Ovary (tissue), 3 donors: ENCODE results near the gene TTLL10.

Source experiments
- POLR2A ChIP-seq: fragments of 450-650 bp; IDR thresholded peaks from one replicate; pipeline ENCODE4 v1.6.1; 2017; ENCODE audit warnings: antibody characterized with exemption, mild to moderate bottlenecking, moderate library complexity
- TF ChIP-seq, protein P1 (sequence below), 3 donors: fragments of 450-650 bp in 2 of 3; fragments of 200-600 bp in 1 of 3; IDR thresholded peaks; one replicate each; pipeline versions ENCODE4 v1.5.1 to v1.8.0; 2016 to 2022; ENCODE audit warnings: antibody characterized with exemption in 3 of 3, mild to moderate bottlenecking in 1 of 3
- donor health status: DM: no; HTN: no; CAD: no.

DNA sequence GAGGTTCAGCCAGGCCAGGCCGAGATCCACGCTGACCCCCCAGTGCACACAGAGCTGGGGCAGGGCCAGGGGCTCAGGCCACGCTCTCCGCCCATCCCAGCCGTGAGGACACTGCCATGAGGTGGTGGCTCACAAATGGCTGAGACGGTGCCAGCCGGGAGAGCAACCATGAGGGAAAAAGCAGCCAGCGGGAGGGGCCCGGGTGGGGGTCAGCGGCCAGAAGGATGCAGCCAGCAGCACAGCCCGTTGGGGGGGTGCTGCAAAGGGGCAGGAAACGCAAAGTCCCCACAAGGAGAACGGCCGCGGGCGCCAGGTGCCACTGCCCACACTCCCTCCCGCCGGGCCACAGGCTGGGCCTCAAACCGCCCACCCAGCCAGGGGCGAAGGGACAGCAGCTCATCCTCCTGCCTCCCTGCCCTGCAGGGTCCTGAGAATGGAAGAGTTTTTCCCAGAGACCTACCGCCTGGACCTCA is 8.3 kb downstream of the TTLL10 start:
- TF ChIP-seq POLR2A, result no peak
- TF ChIP-seq, protein P1, sequence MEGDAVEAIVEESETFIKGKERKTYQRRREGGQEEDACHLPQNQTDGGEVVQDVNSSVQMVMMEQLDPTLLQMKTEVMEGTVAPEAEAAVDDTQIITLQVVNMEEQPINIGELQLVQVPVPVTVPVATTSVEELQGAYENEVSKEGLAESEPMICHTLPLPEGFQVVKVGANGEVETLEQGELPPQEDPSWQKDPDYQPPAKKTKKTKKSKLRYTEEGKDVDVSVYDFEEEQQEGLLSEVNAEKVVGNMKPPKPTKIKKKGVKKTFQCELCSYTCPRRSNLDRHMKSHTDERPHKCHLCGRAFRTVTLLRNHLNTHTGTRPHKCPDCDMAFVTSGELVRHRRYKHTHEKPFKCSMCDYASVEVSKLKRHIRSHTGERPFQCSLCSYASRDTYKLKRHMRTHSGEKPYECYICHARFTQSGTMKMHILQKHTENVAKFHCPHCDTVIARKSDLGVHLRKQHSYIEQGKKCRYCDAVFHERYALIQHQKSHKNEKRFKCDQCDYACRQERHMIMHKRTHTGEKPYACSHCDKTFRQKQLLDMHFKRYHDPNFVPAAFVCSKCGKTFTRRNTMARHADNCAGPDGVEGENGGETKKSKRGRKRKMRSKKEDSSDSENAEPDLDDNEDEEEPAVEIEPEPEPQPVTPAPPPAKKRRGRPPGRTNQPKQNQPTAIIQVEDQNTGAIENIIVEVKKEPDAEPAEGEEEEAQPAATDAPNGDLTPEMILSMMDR (IDR thresholded peaks at IDR 0.05), result no peak
